Uterus (tissue), 4 donors: ENCODE data around the gene DPF3. TPM values are rescaled to one million over a fixed set of nuclear protein-coding genes. Genes with fewer than 3 reads are reported as not detected.

Experiments
- DNase-seq, 2 donors: peaks; one replicate each; pipeline ENCODE4 v3.0.0-alpha.2; 2019 to 2020
- H3K27ac ChIP-seq, 2 donors: fragments of 200-600 bp; sonication (generic); 1 replicate in 1 of 2; 2 replicates in 1 of 2; pipeline ENCODE4 v1.5.1; 2016 to 2018
- H3K27me3 ChIP-seq, 2 donors: fragments of 200-600 bp; sonication (generic); one replicate each; pipeline ENCODE4 v1.5.1; 2018 to 2019; ENCODE audit warnings: control low read depth in 1 of 2
- H3K36me3 ChIP-seq, 2 donors: fragments of 200-600 bp; sonication (generic); one replicate each; pipeline ENCODE4 v1.5.1; 2019; ENCODE audit warnings: control low read depth in 1 of 2
- H3K4me1 ChIP-seq, 2 donors: fragments of 200-600 bp; sonication (generic); one replicate each; pipeline ENCODE4 v1.5.1; 2018 to 2019; ENCODE audit warnings: control low read depth in 1 of 2
- H3K4me3 ChIP-seq, 2 donors: fragments of 200-600 bp; sonication (generic); 1 replicate in 1 of 2; 2 replicates in 1 of 2; pipeline ENCODE4 v1.5.1; 2018 to 2019; ENCODE audit warnings: mild to moderate bottlenecking in 1 of 2
- H3K9me3 ChIP-seq, 2 donors: fragments of 200-600 bp; sonication (generic); one replicate each; pipeline ENCODE4 v1.5.1; 2019; ENCODE audit warnings: control low read depth in 1 of 2
- POLR2A ChIP-seq, 2 donors: fragments of 450-650 bp; IDR thresholded peaks; one replicate each; pipeline ENCODE4 v1.6.1; 2016; ENCODE audit warnings: antibody characterized with exemption in 2 of 2, mild to moderate bottlenecking in 1 of 2, moderate library complexity in 1 of 2
- intact Hi-C: fragments of 100-400 bp; cut with DNase I; formaldehyde crosslinking; loops from one replicate; pipeline ENCODE4 v1.15.1; 2023; ENCODE audit warnings: low total_unique reads
- total RNA-seq, 4 donors: library from RNA; depleted of rRNA in 3 of 4; stranded (reverse); fragments of >200 nt in 3 of 4; gene quantifications; one replicate each; pipeline versions ENCODE4 v1.1.0 to v1.2.4, GENCODE V29; 2014 to 2023
- TF ChIP-seq, protein P1 (sequence below), 4 experiments: fragments of 200-600 bp in 2 of 4; fragments of 450-650 bp in 2 of 4; sonication (generic) in 2 of 4; IDR thresholded peaks; one replicate each; pipeline ENCODE4 v1.5.1; 2016 to 2019; ENCODE audit warnings: antibody characterized with exemption in 4 of 4, mild to moderate bottlenecking in 2 of 4, moderate library complexity in 1 of 4
- donor health status: DM: yes; HTN: yes; CAD: no.

DPF3 gene
- total RNA-seq, 4 donors from 2014 or later = 1.6 to 2.8 TPM; not detected in 2

DNA sequence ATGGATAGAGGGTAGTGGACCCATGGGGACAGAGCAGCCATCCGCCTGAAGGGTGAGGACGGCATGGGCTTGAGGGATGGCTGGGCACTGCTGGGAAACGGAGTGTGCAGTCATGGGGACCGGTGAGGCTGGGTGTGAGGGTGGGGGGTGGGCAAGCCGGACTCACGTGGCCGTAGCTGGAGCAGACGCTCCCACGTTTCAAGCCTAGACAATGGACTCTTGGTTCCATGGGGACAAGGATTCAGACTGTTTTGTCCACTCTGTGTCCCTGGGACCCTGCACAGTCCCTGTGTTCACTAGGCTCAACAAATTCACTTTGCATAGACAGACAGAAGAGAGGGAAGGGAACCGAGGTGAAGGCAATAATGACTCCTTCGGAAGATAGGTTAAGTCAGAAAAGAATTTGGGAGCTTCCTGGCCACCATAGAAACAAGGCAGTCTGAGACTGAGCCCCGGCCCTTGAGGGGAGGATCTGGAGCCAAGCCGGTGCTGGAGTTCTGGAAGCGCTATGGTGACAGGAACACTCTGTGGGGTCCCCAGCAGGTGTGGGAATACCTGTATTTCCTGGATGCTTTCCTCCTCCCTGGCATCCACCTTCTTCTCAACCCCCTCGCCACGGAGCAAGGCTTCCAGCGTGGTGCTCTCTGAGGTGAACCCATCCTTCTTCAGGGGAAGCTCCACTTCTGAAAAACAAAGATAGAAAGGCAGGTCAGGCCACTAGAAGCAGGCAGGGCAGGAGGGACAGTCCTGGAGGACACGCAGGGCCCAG is 162.5 kb downstream of the DPF3 start:
- Histone ChIP-seq H3K9me3 (no peaks in the 10 kb centered on the region), H3K4me1 (no peaks in the 10 kb centered on the region), H3K4me3 (no peak overlapping the region), H3K27me3 (no peaks in the 10 kb centered on the region), H3K36me3 (no peaks in the 10 kb centered on the region), H3K27ac (no peak overlapping the region)
- no peak for TF ChIP-seq POLR2A (IDR thresholded peaks at IDR 0.05)
- TF ChIP-seq, protein P1, sequence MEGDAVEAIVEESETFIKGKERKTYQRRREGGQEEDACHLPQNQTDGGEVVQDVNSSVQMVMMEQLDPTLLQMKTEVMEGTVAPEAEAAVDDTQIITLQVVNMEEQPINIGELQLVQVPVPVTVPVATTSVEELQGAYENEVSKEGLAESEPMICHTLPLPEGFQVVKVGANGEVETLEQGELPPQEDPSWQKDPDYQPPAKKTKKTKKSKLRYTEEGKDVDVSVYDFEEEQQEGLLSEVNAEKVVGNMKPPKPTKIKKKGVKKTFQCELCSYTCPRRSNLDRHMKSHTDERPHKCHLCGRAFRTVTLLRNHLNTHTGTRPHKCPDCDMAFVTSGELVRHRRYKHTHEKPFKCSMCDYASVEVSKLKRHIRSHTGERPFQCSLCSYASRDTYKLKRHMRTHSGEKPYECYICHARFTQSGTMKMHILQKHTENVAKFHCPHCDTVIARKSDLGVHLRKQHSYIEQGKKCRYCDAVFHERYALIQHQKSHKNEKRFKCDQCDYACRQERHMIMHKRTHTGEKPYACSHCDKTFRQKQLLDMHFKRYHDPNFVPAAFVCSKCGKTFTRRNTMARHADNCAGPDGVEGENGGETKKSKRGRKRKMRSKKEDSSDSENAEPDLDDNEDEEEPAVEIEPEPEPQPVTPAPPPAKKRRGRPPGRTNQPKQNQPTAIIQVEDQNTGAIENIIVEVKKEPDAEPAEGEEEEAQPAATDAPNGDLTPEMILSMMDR (IDR thresholded peaks at IDR 0.05) = no peak
- intact Hi-C loops = no loop called here
- no peak for DNase-seq

DNA sequence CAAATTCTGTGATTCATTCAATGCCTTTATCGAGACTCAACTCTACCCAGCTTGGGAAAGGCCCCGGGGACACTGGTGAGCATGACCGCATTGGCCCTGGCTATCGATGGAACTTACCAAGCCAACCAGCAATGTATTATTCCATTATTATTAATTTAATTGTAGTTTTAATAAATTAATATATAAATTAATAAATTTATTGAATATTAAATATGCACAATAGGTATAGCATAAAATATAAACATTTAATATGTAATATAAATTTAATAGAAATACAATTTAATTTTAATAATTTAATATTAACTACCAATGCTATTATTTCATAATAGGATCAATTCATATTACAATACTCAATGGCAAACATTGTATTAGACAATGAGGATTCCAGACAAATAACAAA is 163.4 kb downstream of the DPF3 start:
- Histone ChIP-seq H3K27me3 (no peaks in the 10 kb centered on the region), H3K4me1 (no peaks in the 10 kb centered on the region), H3K4me3 (no peak overlapping the region), H3K27ac (no peak overlapping the region), H3K36me3 (no peaks in the 10 kb centered on the region), H3K9me3 (no peaks in the 10 kb centered on the region)
- no peak for DNase-seq
- intact Hi-C loops = no loop called here
- no peak for TF ChIP-seq POLR2A (IDR thresholded peaks at IDR 0.05)
- TF ChIP-seq, protein P1 (IDR thresholded peaks at IDR 0.05) = no peak

DNA sequence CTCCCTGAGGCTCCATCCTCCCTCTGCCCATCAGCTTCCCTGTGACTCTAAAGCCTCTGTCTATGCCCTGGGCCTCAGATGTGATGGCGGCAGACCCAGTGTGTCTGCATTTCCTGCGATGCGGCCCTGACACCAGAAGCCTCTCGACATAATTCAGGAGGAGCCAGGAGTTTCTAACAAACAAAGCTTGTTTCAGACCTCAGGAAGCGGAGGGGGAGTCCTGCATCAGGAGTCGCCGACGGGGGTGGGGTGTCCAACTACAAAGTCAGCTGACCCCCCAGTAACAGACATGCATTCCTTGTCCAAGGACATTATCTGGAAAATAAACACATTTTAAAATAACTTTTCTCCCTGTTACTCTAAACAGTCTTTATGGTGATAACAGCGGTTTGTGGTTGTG is 167.5 kb downstream of the DPF3 start:
- H3K36me3 ChIP-seq = no peaks in the 10 kb centered on the region
- intact Hi-C loops = no loop called here
- no peak for DNase-seq
- H3K4me1 ChIP-seq = no peaks in the 10 kb centered on the region
- H3K27me3 ChIP-seq = no peaks in the 10 kb centered on the region
- no peak overlapping the region for H3K4me3 ChIP-seq
- no peak overlapping the region for H3K27ac ChIP-seq
- TF ChIP-seq, protein P1 (IDR thresholded peaks at IDR 0.05) = no peak
- TF ChIP-seq POLR2A (IDR thresholded peaks at IDR 0.05) = no peak
- no peaks in the 10 kb centered on the region for H3K9me3 ChIP-seq

DNA sequence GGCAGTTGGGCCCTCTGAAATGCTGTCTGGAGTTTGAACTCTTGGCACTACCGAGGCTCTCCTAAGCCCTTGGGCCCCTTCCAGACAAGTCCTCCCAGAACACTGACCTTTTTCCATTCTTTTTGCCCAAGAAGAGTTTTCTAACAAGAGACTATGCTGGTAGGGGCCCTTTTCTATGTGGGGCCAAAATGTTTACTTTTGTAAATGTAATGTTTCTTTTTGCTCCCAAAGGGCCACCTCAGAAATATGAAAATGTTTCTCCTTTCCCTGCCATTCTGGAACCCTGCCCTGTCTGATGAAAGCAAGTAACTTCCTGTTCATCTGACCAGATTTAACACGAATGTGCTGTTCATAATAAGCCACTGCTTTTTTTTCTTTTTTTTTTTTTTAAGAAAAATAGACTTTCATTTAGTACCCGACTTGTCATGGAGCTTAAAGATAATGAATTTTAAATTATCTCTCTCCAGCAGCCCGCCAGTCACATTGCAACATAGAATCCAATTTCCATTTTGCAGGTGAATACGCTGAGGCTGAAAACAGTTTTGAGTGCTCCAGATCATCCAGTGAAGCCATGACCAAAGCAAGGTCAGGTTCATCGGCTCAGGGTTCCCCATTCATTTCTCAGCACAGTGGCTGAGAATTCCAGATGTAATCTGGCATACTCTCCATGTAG is 169.9 kb downstream of the DPF3 start:
- H3K4me3 ChIP-seq = no peak overlapping the region
- no peak for DNase-seq
- intact Hi-C loops = no loop called here
- no peak overlapping the region for H3K27ac ChIP-seq
- H3K9me3 ChIP-seq = no peaks in the 10 kb centered on the region
- H3K27me3 ChIP-seq = no peaks in the 10 kb centered on the region
- H3K4me1 ChIP-seq = no peaks in the 10 kb centered on the region
- TF ChIP-seq POLR2A (IDR thresholded peaks at IDR 0.05) = no peak
- TF ChIP-seq, protein P1 (IDR thresholded peaks at IDR 0.05) = no peak
- no peaks in the 10 kb centered on the region for H3K36me3 ChIP-seq

DNA sequence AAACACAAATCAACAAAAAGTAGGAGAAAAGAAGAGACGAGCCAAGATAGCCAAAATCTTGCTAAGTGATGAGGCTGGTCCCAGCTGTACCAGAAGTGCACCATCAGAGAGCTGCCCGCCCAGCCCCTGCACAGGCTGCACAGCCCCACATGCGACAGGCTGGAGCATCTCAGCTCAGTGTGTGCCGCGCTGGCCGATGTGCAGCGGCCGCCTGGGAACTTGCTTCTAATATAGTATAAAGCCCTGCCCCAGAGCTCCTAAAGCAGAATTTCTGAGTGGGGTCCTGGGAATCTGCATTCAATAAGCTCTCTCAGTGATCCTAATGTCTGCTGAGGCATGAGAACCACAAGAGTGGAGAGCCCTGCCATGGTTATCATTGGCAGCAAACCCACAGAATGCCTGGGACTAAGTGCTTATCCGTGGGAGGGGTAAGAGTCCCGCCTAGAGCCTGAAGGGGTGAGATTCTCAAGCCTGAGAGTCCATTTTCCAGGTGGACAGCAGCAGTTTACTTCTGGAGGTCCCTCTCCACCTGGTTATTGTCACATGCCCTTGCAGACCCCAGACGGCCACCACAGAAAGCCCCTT is 171.6 kb downstream of the DPF3 start:
- intact Hi-C loops = no loop called here
- no peak for TF ChIP-seq POLR2A (IDR thresholded peaks at IDR 0.05)
- TF ChIP-seq, protein P1 (IDR thresholded peaks at IDR 0.05) = no peak

More for the DNA sequence above, 171.6 kb downstream of the DPF3 start:
- Histone ChIP-seq H3K27ac (no peak overlapping the region), H3K4me3 (no peak overlapping the region), H3K4me1 (no peaks in the 10 kb centered on the region), H3K9me3 (no peaks in the 10 kb centered on the region), H3K36me3 (no peaks in the 10 kb centered on the region), H3K27me3 (no peaks in the 10 kb centered on the region)
- no peak for DNase-seq
